OCI-LY1 (cell line): ENCODE data around the gene CTAG1A.
"Not testable (repeated sequence)": the region's sequence is repeated elsewhere in the genome, so short reads cannot be mapped to it uniquely, and the experiment has no call there.

Experiments
- CTCF ChIP-seq: fragments of 200-600 bp; sonication (generic), shearing (Covaris generic); IDR thresholded peaks from 2 replicates; pipeline ENCODE4 v1.5.1; 2017; ENCODE audit warnings: mild to moderate bottlenecking, antibody characterized with exemption, low read length, moderate library complexity, mixed read lengths
- EZH2 ChIP-seq: fragments of 200-600 bp; sonication (generic), shearing (Covaris generic); IDR thresholded peaks from 2 replicates; pipeline ENCODE4 v1.8.0; 2017; ENCODE audit warnings: borderline replicate concordance, mixed run types, mild to moderate bottlenecking, antibody characterized with exemption, low read length, moderate library complexity, mixed read lengths

GRCh38 chrX:154611146-154611545, 26.2 kb downstream of the CTAG1A start:
- TF ChIP-seq CTCF, EZH2: not testable (repeated sequence)
